ENCODE measurements around the gene TBPL2.

GRCh38 chr14:55419663-55420062 is 20.8 kb downstream of the TBPL2 start:
- TF ChIP-seq SUZ12 (IDR thresholded peaks at IDR 0.05): no peak
- no peak for TF ChIP-seq HDGF (IDR thresholded peaks at IDR 0.05; ENCODE audit: borderline replicate concordance)
- TF ChIP-seq NFRKB (IDR thresholded peaks at IDR 0.05): no peak
- TF ChIP-seq TARDBP (IDR thresholded peaks at IDR 0.05): no peak

Measured in HEK293T (cell line).